Lung (tissue), 12 donors: Measurements from ENCODE around the gene IMMP1L. TPM values are rescaled to one million over a fixed set of nuclear protein-coding genes. Genes with fewer than 3 reads are reported as not detected.

Experiments used
- ATAC-seq: fragments of 200-7000 bp; cut with Tn5 transposase; one replicate; pipeline ENCODE4 v1.9.1; 2020; ENCODE audit warnings: moderate number of reproducible peaks; ENCODE audit not compliant: insufficient read depth, low FRiP score
- DNase-seq, 3 donors: peaks; one replicate each; pipeline ENCODE4 v3.0.0-alpha.2; 2013 to 2017
- H3K27ac ChIP-seq, 2 donors: one replicate each; pipeline ENCODE4 v1.5.1; 2013; ENCODE audit warnings: mild to moderate bottlenecking in 2 of 2, moderate library complexity in 2 of 2, control low read depth in 1 of 2, inconsistent platforms in 1 of 2, low read depth in 1 of 2, low read length in 1 of 2
- H3K27me3 ChIP-seq, 3 donors: one replicate each; pipeline ENCODE4 v1.5.1; 2013; ENCODE audit warnings: low read length in 2 of 3; ENCODE audit not compliant: control insufficient read depth in 3 of 3, insufficient read depth in 3 of 3
- H3K36me3 ChIP-seq, 4 donors: one replicate each; pipeline ENCODE4 v1.5.1; 2013; ENCODE audit warnings: low read length in 4 of 4, mild to moderate bottlenecking in 1 of 4, moderate library complexity in 1 of 4; ENCODE audit not compliant: control insufficient read depth in 4 of 4, insufficient read depth in 4 of 4
- H3K4me1 ChIP-seq, 5 donors: one replicate each; pipeline ENCODE4 v1.5.1; 2013; ENCODE audit warnings: low read length in 5 of 5, mild to moderate bottlenecking in 2 of 5, moderate library complexity in 1 of 5; ENCODE audit not compliant: control insufficient read depth in 5 of 5, insufficient read depth in 5 of 5
- H3K4me3 ChIP-seq: one replicate; pipeline ENCODE4 v1.5.1; 2013; ENCODE audit warnings: mild to moderate bottlenecking, control low read depth, moderate library complexity
- H3K9ac ChIP-seq, 2 donors: one replicate each; pipeline ENCODE4 v1.5.1; 2013; ENCODE audit warnings: low read length in 2 of 2, control low read depth in 1 of 2; ENCODE audit not compliant: insufficient read depth in 1 of 2
- H3K9me3 ChIP-seq, 4 donors: one replicate each; pipeline ENCODE4 v1.5.1; 2013; ENCODE audit warnings: low read length in 3 of 4, mild to moderate bottlenecking in 1 of 4, moderate library complexity in 1 of 4; ENCODE audit not compliant: control insufficient read depth in 4 of 4, insufficient read depth in 3 of 4
- WGBS, 2 donors: extraction: QIAGEN DNeasy Blood & Tissue Kit; methylation state at CpG; one replicate each; pipeline ENCODE4 v1.1.7; 2013; 5-methylcytosine and 5-hydroxymethylcytosine counted together
- polyA plus RNA-seq, 2 donors: library from polyadenylated mRNA; stranded (reverse); fragments of 200-250 nt; gene quantifications; one replicate each; pipeline ENCODE4 v1.2.1, GENCODE V29; 2013
- total RNA-seq, 2 donors: library from RNA; depleted of rRNA in 1 of 2; stranded (reverse); fragments of >200 nt in 1 of 2; gene quantifications; one replicate each; pipeline ENCODE4 v1.2.1, GENCODE V29; 2014 to 2021
- TF ChIP-seq, protein P1 (sequence below): IDR thresholded peaks from 2 replicates; pipeline ENCODE4 v1.5.1; 2012; ENCODE audit warnings: mild to moderate bottlenecking; ENCODE audit errors: control extremely low read depth, extremely low read depth
- donor health status: control.
- donor health status: control.
- donor health status: Bipolar disorder and iron deficiency.
- donor health status: healthy.
- donor health status: DM: yes; HTN: yes; CAD: no.

IMMP1L gene
- total and polyA plus RNA-seq, 4 donors: 12.6 to 47.9 (median 19.2) TPM

DNA sequence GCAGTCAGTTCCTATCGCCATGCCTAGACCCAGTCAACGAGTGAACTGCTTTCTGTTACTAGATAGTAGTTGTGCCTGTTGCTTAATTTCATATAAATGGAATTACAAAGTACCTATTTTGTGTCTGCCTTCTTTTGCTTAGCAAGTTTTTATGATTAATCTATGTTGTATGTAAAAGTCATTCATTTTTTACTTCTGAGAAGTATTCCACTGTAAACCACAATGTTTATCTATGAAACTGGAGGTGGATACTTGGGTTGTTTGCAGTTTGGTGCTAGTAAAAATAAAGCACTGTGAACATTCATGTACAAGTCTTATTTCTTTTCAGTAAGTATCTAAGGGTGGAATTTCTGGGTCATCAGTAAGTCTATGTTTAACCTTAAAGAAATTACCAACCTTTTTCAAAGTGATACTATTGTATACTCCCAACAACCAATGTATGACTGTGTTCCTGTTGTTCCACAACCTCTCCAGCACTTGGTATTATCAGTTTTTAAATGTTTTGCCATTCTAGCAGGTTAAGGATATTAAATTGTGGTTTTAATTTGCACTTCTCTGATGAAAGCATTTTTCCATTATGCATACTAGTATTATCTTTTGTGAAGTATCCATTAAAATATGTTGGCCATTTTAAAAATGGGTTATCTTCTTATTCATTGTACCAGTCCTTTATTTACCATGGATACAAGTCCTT lies 71.5 kb downstream of the IMMP1L start:
- TF ChIP-seq, protein P1, sequence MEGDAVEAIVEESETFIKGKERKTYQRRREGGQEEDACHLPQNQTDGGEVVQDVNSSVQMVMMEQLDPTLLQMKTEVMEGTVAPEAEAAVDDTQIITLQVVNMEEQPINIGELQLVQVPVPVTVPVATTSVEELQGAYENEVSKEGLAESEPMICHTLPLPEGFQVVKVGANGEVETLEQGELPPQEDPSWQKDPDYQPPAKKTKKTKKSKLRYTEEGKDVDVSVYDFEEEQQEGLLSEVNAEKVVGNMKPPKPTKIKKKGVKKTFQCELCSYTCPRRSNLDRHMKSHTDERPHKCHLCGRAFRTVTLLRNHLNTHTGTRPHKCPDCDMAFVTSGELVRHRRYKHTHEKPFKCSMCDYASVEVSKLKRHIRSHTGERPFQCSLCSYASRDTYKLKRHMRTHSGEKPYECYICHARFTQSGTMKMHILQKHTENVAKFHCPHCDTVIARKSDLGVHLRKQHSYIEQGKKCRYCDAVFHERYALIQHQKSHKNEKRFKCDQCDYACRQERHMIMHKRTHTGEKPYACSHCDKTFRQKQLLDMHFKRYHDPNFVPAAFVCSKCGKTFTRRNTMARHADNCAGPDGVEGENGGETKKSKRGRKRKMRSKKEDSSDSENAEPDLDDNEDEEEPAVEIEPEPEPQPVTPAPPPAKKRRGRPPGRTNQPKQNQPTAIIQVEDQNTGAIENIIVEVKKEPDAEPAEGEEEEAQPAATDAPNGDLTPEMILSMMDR: no peak
- Histone ChIP-seq H3K9me3 (no peaks in the 10 kb centered on the region), H3K4me1 (no peaks in the 10 kb centered on the region), H3K4me3 (no peak overlapping the region), H3K9ac (no peak overlapping the region), H3K27ac (no peak overlapping the region), H3K36me3 (no peaks in the 10 kb centered on the region), H3K27me3 (no peaks in the 10 kb centered on the region)
- 91 to 92% methylated on average over 2 of the region's 2 CpGs for WGBS, 2 donors
- ATAC-seq (no peak), DNase-seq (no peak)

DNA sequence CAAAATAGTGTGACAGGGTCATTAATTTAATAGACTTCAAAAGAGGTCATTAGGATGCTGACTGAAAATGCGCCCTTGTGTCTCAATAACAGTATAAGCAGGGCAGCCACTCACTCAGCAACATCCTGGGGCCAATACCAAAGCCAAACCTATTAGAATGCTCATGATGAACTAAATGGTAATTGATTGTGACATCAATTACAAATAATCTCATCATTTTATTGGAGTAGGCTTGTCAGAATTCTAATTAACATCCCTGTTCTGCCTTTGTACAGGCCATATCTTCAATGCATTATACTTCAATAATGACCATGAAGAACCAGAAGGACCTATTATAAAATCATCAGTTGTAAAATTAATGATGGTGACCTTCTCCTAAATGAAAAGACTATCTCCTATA lies 75.6 kb downstream of the IMMP1L start:
- H3K4me3 ChIP-seq: no peak overlapping the region
- DNase-seq (no peak), ATAC-seq (no peak)
- H3K4me1 ChIP-seq: no peaks in the 10 kb centered on the region
- peaks cover 0 to 6% (median 5%) of the 10 kb centered on the region in 4 donors for H3K36me3 ChIP-seq
- H3K27ac ChIP-seq: no peak overlapping the region
- H3K9ac ChIP-seq: no peak overlapping the region
- TF ChIP-seq, protein P1: no peak
- WGBS, 2 donors: 94 to 95% methylated on average over 1 of the region's 1 CpG
- H3K9me3 ChIP-seq: no peaks in the 10 kb centered on the region
- no peaks in the 10 kb centered on the region for H3K27me3 ChIP-seq

DNA sequence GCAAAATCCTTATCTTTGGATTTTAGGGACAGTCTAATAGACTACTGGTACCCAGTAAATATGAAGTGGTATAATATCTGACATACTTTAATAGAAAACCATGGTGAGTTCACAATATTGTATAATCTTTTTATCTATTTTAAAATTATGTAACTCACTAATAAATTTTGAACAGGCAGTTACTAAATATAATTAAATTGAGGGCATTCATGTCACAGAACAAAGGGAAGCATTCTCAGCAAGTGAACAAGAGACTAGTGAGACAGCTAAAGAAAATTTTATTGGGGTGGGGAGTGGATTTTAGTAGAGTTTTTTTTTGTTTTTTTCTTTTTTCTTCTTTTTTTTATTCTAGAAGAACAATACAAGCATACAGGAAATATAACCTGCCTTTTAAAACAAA lies 84.8 kb downstream of the IMMP1L start:
- peaks cover 0 to 3% (median 2%) of the 10 kb centered on the region in 4 donors for H3K36me3 ChIP-seq
- no peak for DNase-seq
- no peak overlapping the region for H3K4me3 ChIP-seq
- H3K27me3 ChIP-seq: no peaks in the 10 kb centered on the region
- ATAC-seq: no peak
- TF ChIP-seq, protein P1: no peak
- no peak overlapping the region for H3K9ac ChIP-seq
- H3K9me3 ChIP-seq: no peaks in the 10 kb centered on the region
- H3K4me1 ChIP-seq: no peaks in the 10 kb centered on the region
- no peak overlapping the region for H3K27ac ChIP-seq

DNA sequence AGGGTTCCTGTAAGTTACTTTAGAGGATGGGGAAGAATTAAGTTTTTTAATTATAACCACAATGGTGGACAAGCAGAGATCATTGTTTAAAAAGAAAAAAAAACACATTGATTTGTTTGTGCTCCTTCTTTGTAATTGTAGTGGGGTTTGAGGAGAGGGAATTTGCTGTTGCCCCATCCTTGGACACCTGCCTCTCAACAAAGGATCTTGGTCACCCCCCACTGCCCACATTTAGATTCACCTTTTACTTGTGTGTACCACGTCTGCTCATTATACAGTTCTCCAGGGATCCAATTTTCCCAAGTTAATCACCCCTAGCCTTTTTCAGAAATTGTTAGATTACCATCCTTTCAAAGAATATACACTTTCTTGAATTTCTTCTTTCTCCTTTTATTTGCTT lies 86.7 kb downstream of the IMMP1L start:
- ATAC-seq (no peak), DNase-seq (no peak)
- H3K4me3 ChIP-seq: no peak overlapping the region
- H3K27ac ChIP-seq: no peak overlapping the region
- 93 to 95% methylated on average over 1 of the region's 1 CpG for WGBS, 2 donors
- H3K9me3 ChIP-seq: no peaks in the 10 kb centered on the region
- peaks cover 0 to 3% (median under 1%) of the 10 kb centered on the region in 4 donors for H3K36me3 ChIP-seq
- no peaks in the 10 kb centered on the region for H3K4me1 ChIP-seq
- TF ChIP-seq, protein P1: no peak
- no peak overlapping the region for H3K9ac ChIP-seq
- H3K27me3 ChIP-seq: no peaks in the 10 kb centered on the region
